Measurements from ENCODE around the gene ZNF335.

GRCh38 chr20:45967551-45968080 lies 4.4 kb downstream of the ZNF335 start:
- TF ChIP-seq CTCF (IDR thresholded peaks at IDR 0.05) = no peak
- no peak for TF ChIP-seq POLR2A (IDR thresholded peaks at IDR 0.05)
- TF ChIP-seq POLR2AphosphoS5 (IDR thresholded peaks at IDR 0.05) = no peak
- no peak for TF ChIP-seq EP300 (IDR thresholded peaks at IDR 0.05)
